ENCODE data around the gene HIVEP3. TPM values are rescaled to one million over a fixed set of nuclear protein-coding genes. Genes with fewer than 3 reads are reported as not detected.

HIVEP3 gene
- total RNA-seq, 1 experiment from 2014 or later = 0.55 TPM

DNA sequence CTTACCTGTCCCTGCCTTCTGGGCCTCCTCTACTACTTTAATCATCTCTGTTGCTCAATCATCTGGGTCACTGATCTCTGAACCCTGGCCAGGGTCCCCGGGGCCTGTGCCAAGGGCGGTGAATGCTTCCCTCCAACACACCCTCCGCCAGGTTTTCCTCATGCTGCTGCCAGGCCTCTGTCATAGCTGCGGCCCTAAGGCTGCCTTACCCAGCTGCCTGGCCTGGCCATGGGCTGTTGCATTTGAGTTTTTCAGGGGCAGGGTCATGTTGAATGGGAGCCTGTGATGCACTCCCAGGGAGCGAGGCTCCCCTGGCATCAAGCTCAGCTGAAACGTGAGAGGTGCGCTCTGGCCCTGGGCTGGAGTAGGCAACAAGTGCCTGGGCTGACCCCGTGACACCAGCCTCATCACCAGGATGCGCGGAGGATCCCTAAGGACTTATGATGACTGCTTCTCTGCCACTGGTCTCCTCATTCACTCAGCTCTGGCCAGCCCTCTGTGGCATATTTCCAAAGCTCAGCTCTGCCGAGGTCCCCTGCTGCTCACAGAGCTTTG lies 441.8 kb downstream of the HIVEP3 start:
- TF ChIP-seq TCF7 (CRISPR knock-in tag; IDR thresholded peaks at IDR 0.05; ENCODE audit: low read depth) (no peak), ZNF281 (CRISPR knock-in tag; IDR thresholded peaks at IDR 0.05) (no peak), AFF4 (CRISPR knock-in tag; IDR thresholded peaks at IDR 0.05; ENCODE audit: borderline replicate concordance) (no peak), NR3C1 (CRISPR knock-in tag; conservative IDR thresholded peaks at IDR 0.05; ENCODE audit: low read depth) (no peak), IRF2 (CRISPR knock-in tag; IDR thresholded peaks at IDR 0.05; ENCODE audit: borderline replicate concordance, low read depth) (no peak), CTCF (IDR thresholded peaks at IDR 0.05) (no peak), CDX4 (CRISPR knock-in tag; IDR thresholded peaks at IDR 0.05; ENCODE audit: borderline replicate concordance) (no peak), ZNF219 (CRISPR knock-in tag; IDR thresholded peaks at IDR 0.05; ENCODE audit: borderline replicate concordance) (no peak), EMX1 (CRISPR knock-in tag; IDR thresholded peaks at IDR 0.05) (no peak), CBFB (CRISPR knock-in tag; IDR thresholded peaks at IDR 0.05; ENCODE audit: low read depth) (no peak), JAZF1 (CRISPR knock-in tag; IDR thresholded peaks at IDR 0.05) (no peak), PRRX2 (CRISPR knock-in tag; IDR thresholded peaks at IDR 0.05) (no peak), ZNF396 (CRISPR knock-in tag; IDR thresholded peaks at IDR 0.05; ENCODE audit: borderline replicate concordance) (no peak)
- TF ChIP-seq, protein P1, sequence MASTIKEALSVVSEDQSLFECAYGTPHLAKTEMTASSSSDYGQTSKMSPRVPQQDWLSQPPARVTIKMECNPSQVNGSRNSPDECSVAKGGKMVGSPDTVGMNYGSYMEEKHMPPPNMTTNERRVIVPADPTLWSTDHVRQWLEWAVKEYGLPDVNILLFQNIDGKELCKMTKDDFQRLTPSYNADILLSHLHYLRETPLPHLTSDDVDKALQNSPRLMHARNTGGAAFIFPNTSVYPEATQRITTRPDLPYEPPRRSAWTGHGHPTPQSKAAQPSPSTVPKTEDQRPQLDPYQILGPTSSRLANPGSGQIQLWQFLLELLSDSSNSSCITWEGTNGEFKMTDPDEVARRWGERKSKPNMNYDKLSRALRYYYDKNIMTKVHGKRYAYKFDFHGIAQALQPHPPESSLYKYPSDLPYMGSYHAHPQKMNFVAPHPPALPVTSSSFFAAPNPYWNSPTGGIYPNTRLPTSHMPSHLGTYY (CRISPR knock-in tag; IDR thresholded peaks at IDR 0.05) = no peak
- TF ChIP-seq, protein P2, sequence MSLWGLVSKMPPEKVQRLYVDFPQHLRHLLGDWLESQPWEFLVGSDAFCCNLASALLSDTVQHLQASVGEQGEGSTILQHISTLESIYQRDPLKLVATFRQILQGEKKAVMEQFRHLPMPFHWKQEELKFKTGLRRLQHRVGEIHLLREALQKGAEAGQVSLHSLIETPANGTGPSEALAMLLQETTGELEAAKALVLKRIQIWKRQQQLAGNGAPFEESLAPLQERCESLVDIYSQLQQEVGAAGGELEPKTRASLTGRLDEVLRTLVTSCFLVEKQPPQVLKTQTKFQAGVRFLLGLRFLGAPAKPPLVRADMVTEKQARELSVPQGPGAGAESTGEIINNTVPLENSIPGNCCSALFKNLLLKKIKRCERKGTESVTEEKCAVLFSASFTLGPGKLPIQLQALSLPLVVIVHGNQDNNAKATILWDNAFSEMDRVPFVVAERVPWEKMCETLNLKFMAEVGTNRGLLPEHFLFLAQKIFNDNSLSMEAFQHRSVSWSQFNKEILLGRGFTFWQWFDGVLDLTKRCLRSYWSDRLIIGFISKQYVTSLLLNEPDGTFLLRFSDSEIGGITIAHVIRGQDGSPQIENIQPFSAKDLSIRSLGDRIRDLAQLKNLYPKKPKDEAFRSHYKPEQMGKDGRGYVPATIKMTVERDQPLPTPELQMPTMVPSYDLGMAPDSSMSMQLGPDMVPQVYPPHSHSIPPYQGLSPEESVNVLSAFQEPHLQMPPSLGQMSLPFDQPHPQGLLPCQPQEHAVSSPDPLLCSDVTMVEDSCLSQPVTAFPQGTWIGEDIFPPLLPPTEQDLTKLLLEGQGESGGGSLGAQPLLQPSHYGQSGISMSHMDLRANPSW (CRISPR knock-in tag; conservative IDR thresholded peaks at IDR 0.05; ENCODE audit: low read depth) = no peak
- TF ChIP-seq, protein P3, sequence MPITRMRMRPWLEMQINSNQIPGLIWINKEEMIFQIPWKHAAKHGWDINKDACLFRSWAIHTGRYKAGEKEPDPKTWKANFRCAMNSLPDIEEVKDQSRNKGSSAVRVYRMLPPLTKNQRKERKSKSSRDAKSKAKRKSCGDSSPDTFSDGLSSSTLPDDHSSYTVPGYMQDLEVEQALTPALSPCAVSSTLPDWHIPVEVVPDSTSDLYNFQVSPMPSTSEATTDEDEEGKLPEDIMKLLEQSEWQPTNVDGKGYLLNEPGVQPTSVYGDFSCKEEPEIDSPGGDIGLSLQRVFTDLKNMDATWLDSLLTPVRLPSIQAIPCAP (CRISPR knock-in tag; IDR thresholded peaks at IDR 0.05) = no peak
- Mint-ChIP-seq H3K27me3 (ENCODE audit: low read depth) (no peaks in the 10 kb centered on the region), H3K4me1 (peaks cover 11% of the 10 kb centered on the region), H3K27ac (no peak overlapping the region), H3K9me3 (no peaks in the 10 kb centered on the region), H3K36me3 (no peaks in the 10 kb centered on the region), H3K4me3 (no peak overlapping the region)
- ChIA-PET POLR2A (interaction anchor here (0.7 kb wide), 1 partner anchor 880 kb away, joined by 3 read pairs; no protein-coding TSS in a partner anchor), CTCF (interaction anchor here (1.0 to 3.5 kb wide), 10 partner anchors 8 to 455 kb away, joined by 3 to 22 read pairs (median 6); partner anchors contain the start of genes EDN2 and SLFNL1)
- DNase-seq (ENCODE audit: low spot score) (no peak), ATAC-seq (no peak)

Data from WTC11 (cell line).